CD4-positive, alpha-beta T cell treated with Interferon alpha-2 for 1 hour (primary cell): ENCODE measurements around the gene TUBGCP6.
"Not testable (repeated sequence)": the region's sequence is repeated elsewhere in the genome, so short reads cannot be mapped to it uniquely, and the experiment has no call there.

ENCODE experiments used
- DNase-seq, 2 donors: peaks; one replicate each; pipeline ENCODE4 v3.0.0-alpha.2; 2020 to 2022

The TUBGCP6 gene

DNA sequence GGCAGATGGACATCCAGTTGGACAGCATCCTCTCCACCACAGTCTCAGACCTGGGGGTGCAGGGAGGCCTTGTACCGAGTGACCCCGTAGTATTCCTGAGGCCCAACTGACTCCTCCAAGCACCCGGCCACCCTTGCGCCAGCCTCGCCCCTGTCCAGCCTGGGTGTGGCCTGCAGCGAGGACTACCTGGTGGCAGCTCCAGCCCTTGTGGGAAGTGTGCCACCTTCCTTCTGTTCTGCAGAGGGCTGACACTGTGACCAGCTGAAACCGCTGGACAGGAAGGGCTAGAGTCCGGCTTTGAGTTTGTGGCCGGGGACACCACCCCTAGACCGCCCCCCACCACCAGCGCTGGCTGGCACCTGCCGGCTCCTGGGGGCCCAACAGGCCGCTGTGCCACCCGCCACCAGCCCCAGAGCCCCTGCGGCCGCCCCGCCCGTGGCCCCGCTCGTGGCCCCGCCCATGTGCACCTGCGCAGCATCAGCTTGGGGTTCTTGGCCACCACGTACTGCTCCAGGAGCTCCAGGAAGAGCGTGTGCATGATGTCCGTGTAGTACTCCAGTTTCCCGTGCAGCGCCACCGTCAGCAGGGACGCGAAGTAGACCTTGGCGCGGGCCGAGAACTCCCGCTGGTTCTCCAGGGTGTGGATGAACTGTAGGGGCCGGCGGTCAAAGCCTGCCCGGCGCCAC lies 35.3 kb upstream of the TUBGCP6 start:
- no peak for DNase-seq

GRCh38 chr22:50278956-50279619 lies 34.3 kb upstream of the TUBGCP6 start:
- DNase-seq = no peak

GRCh38 chr22:50278461-50278860 lies 33.6 kb upstream of the TUBGCP6 start:
- no peak for DNase-seq

DNA sequence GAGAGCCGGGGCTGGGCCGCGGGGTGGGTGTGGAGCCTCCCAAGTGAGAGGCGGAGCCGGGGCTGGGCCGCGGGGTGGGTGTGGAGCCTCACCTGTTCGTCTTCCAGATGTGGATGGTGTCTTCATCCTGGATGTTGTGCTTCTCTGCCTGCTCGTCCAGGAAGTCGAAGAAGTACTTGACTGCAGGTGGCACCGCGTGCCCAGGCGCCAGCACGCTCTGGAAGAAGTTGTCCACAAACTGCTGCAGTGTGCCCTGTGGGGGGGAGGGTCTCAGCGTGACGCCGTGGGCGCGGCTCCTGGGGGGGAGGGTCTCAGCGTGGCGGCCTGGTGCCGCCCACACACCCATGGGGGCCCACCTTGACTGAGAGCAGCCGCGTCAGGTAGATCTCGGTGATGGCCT lies 32.9 kb upstream of the TUBGCP6 start:
- no peak for DNase-seq

GRCh38 chr22:50276143-50276542 lies 31.3 kb upstream of the TUBGCP6 start:
- DNase-seq = peak; percentile 39 to 69

DNA sequence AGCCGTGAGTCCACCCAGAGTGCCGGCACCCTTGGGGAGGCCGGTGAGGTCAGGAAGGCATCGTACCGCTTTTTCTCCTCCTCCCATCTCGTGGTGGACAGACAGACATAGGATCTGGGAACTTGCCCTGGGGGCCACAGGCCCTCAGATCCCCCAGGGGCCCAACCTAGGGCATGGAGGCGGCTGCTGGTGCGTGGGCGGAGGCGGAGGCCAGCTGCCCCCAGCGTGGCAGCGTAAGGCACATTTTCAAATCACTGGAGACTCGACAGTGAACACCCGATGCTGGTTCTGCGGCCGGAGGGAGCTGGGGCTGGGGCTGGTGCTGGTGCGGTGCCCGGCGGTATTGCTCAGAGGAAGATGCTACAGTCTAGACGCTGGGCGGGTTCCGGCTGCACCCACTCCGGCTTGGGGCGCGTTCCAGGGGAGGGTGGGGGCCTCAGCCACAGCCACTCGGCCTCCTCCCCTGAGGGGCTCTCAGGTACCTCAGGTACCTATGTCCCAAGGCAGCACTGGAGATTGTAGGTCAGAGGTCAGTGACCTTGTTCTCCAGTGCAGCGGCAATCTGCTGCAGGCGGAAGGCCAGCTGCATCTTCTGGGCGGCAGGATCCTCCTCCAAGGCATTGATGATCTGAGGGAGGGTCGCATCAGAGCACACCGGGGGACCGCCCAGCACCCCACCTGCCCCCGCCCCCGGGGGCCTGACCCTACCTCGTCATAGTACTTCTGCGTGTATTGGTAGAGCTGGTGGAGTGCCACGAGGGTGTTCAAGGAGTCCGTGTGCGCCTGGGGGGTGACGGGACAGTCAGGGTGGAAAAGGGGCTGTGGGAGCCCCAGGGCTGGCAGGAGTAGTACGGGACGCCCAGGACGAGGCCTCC lies 30.6 kb upstream of the TUBGCP6 start:
- no peak for DNase-seq

GRCh38 chr22:50274771-50275170 lies 29.9 kb upstream of the TUBGCP6 start:
- DNase-seq = no peak

DNA sequence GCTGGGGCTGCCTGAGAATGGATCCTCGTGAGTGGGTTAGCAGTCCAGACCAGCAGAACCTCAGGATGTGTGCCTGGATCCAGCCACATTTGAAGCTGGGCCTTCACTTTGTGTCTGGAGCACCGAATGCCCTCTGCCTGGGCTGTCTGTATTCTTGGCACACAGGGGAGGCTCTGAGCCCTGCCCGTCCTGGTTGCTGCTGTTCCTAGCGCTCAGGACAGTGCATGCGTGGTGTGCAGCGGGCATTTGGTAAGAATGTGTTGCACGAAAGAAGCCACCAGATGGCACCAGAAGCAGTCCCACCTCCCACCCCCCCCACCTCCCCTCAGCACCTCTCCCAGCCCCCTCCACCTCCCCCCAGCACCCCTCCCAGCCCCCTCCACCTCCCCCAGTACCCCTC lies 29.5 kb upstream of the TUBGCP6 start:
- peak; percentile 52 to 63 for DNase-seq

GRCh38 chr22:50273781-50274180 lies 29.0 kb upstream of the TUBGCP6 start:
- not testable (repeated sequence) for DNase-seq

DNA sequence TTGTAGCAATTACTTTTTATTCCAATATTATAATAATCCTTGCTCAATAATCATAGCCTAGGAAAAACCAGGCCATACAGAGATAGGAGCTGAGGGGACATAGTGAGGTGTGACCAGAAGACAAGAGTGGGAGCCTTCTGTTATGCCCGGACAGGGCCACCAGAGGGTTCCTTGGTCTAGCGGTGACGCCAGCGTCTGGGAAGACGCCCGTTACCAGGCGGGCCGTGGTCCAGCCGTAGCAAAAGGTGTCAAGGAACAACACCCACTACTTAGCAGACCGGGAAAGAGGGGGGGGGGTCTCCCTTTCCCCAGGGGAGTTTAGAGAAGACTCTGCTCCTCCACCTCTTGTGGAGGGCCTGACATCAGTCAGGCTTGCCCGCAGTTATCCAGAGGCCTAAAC lies 28.5 kb upstream of the TUBGCP6 start:
- DNase-seq = not testable (repeated sequence)

GRCh38 chr22:50272044-50272802 lies 27.4 kb upstream of the TUBGCP6 start:
- DNase-seq = no peak

DNA sequence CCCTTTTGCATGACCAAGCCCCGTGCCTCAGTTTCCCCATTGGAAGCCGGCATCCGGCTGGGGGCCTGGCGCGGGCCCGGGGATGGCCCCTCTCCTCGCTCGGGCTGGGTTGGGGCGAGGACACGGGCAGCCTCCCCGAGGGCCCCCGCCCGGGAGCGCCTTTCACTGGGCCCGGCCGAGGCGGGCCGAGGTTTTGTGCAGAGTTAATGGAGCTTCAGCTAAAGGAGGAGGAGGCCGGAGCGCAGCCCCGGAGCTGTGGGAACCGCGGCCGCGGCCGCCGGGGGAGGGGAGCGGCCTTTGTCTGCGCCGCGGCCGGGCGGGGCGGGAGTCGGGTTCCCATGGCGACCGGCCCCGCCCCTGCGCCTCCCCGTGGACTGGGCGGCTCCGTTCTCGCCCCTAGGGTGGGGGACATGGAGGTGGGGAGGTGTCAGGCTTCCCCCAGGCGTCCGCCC lies 26.7 kb upstream of the TUBGCP6 start:
- peak; percentile 53 to 74 for DNase-seq

DNA sequence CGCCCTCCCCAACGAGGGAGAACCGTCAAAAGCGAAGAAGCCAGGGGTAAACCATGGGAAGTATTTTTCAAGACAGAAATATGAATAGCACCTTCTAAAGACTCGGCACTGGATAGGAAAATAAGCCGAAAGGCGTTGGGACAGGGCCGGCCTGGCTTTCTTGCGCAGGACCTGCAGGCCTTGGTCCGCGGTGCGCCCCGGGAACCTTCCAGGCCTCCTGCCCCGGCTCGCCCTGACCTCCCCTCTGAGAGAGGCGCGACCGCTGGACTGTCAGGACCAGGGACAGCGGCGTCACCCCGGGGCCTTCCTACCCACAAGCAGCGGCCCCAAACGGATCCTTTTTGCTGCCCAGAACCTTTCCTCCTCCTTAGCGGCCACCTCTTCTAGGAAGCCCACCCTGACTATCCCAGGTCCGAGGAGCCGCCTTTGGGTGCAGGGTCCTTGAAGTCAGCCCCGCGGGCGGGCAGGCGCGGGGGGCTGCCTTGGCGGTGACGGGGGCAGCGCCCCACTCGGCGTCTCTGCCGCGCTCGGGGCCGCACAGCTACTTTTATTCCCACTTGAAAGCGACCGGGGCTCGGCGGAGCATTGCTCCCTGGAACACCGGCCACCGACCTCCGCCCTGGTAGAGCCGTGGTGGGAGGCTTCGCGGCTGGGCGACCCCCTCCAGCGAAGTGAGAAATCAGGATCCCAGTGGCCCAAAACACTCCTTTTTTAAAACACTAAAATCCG lies 26.0 kb upstream of the TUBGCP6 start:
- DNase-seq = peak; percentile 61 to 76

DNA sequence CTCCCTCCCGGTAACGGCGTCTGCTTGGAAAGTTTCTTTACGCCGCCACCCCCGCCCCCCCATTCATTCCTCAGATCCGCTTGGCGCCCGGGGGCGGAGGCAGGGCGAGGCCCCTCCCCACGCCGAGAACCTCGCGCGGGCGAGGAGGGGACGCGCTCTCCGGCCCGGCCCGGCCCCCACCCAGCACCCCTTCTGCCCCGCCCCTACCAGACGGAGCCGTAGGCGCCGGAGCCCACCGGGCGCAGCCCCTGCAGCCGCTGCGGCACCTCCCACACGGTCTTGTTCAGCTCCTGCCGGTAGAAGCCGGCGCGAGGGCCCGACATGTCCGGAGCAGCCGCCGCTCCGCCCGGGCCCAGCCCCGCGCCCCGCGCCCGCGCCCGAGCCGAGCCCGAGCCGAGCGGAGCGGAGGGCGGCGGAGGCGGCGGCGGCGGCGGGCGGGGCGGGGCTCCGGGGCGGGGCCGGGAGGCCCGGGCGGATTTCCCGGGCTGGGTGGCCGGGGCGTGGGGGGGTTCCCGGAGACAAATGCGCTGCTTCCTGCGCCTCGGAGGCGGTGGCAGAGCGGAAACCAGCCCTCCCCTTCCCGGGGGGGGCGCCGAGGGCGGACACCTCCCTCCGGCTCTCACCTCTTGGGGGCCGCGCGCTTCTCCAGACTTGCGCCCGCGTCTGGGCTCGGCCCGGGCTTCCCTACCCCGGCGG lies 25.3 kb upstream of the TUBGCP6 start, which contains the start of gene MAPK11:
Gene MAPK11, minus strand, starts transcription at position 411 of the 696 bp plus-strand sequence. Its CDS starts 88 bp downstream, at position 323.
- peak; percentile 77 to 87 for DNase-seq

GRCh38 chr22:50269573-50269969 lies 24.7 kb upstream of the TUBGCP6 start:
- DNase-seq = no peak

DNA sequence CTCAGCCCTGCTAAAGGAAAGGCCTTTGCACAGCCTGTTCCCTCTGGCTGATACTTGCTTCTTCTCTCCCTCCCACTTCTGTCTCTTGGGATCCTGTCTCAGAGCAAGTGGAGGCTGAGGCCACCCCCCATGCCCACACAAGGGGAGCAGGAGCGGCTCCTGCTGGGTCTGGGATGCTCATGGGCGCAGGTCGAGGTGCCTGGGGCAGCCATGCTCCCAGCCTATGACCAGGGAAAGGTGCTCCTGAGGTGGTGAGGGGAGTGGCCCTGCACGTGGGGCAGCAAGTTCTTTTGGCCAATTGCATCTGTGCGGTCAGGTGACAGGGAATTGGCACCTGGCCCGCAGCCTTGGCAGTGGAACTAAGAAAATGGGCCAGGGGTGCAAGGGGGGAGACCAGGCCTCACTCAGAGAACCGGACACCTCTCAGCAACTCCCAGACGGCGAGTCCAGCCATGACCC lies 23.9 kb upstream of the TUBGCP6 start:
- DNase-seq = no peak

- peak; percentile 59 to 69 for DNase-seq
Observed at GRCh38 chr22:50267591-50268390, 23.0 kb upstream of the TUBGCP6 start.

GRCh38 chr22:50266994-50267393 lies 22.2 kb upstream of the TUBGCP6 start:
- DNase-seq = no peak

GRCh38 chr22:50264946-50265669 lies 20.3 kb upstream of the TUBGCP6 start:
- no peak for DNase-seq
